Measurements from ENCODE around the gene BACH2. TPM values are rescaled to one million over a fixed set of nuclear protein-coding genes. Genes with fewer than 3 reads are reported as not detected.
A peak's percentile ranks its signal among the peaks of the same experiment; 100 is the strongest.

BACH2 gene
- total RNA-seq, 2 donors from 2014 or later: 0.52 to 1.2 TPM

GRCh38 chr6:89942601-89943000 lies 354.0 kb downstream of the BACH2 start:
- Histone ChIP-seq H3K27me3 (no peaks in the 10 kb centered on the region), H3K27ac (no peak overlapping the region), H3K4me3 (no peak overlapping the region), H3K9ac (ENCODE audit: low read depth in 2 of 2, low read length in 2 of 2) (no peak overlapping the region), H3K4me1 (no peaks in the 10 kb centered on the region), H3K9me3 (no peaks in the 10 kb centered on the region), H3K36me3 (no peaks in the 10 kb centered on the region)
- DNase-seq: no peak
- TF ChIP-seq CTCF (IDR thresholded peaks at IDR 0.05): no peak
- intact Hi-C loops (cut with DNase I): no loop called here

GRCh38 chr6:89941763-89942497 lies 354.7 kb downstream of the BACH2 start:
- Histone ChIP-seq H3K9ac (ENCODE audit: low read depth in 2 of 2, low read length in 2 of 2) (no peak overlapping the region), H3K9me3 (no peaks in the 10 kb centered on the region), H3K27me3 (no peaks in the 10 kb centered on the region), H3K27ac (no peak overlapping the region), H3K4me1 (no peaks in the 10 kb centered on the region), H3K4me3 (no peak overlapping the region), H3K36me3 (no peaks in the 10 kb centered on the region)
- intact Hi-C loops (cut with DNase I): loop anchor here (2.0 kb wide), 1 partner anchor 453 kb away; no protein-coding TSS in a partner anchor
- no peak for DNase-seq
- no peak for TF ChIP-seq CTCF (IDR thresholded peaks at IDR 0.05)

- DNase-seq: peak; percentile 36
- no peak overlapping the region for H3K27ac ChIP-seq
- H3K9ac ChIP-seq (ENCODE audit: low read depth in 2 of 2, low read length in 2 of 2): no peak overlapping the region
- no peak overlapping the region for H3K4me3 ChIP-seq
- intact Hi-C loops (cut with DNase I): loop anchor here (2.0 kb wide), 1 partner anchor 454 kb away; no protein-coding TSS in a partner anchor
- no peak for TF ChIP-seq CTCF (IDR thresholded peaks at IDR 0.05)
- no peaks in the 10 kb centered on the region for H3K36me3 ChIP-seq
- no peaks in the 10 kb centered on the region for H3K9me3 ChIP-seq
- H3K27me3 ChIP-seq: no peaks in the 10 kb centered on the region
- H3K4me1 ChIP-seq: no peaks in the 10 kb centered on the region
These were observed 355.4 kb downstream of the BACH2 start for GRCh38 chr6:89941031-89941762.

- TF ChIP-seq CTCF (IDR thresholded peaks at IDR 0.05): peak; percentile 61
- intact Hi-C loops (cut with DNase I): loop anchor here (2.0 kb wide), 1 partner anchor 454 kb away; no protein-coding TSS in a partner anchor
- Histone ChIP-seq H3K27me3 (no peaks in the 10 kb centered on the region), H3K4me3 (no peak overlapping the region), H3K9ac (ENCODE audit: low read depth in 2 of 2, low read length in 2 of 2) (no peak overlapping the region), H3K9me3 (no peaks in the 10 kb centered on the region), H3K36me3 (no peaks in the 10 kb centered on the region), H3K27ac (no peak overlapping the region), H3K4me1 (no peaks in the 10 kb centered on the region)
- DNase-seq: peak; percentile 70
These were observed 356.2 kb downstream of the BACH2 start for GRCh38 chr6:89940225-89941027.

- intact Hi-C loops (cut with DNase I): loop anchor here (2.0 kb wide), 1 partner anchor 540 kb away; no protein-coding TSS in a partner anchor
- no peak for DNase-seq
- no peaks in the 10 kb centered on the region for H3K4me1 ChIP-seq
- H3K9ac ChIP-seq (ENCODE audit: low read depth in 2 of 2, low read length in 2 of 2): no peak overlapping the region
- H3K27ac ChIP-seq: no peak overlapping the region
- no peak for TF ChIP-seq CTCF (IDR thresholded peaks at IDR 0.05)
- H3K9me3 ChIP-seq: no peaks in the 10 kb centered on the region
- H3K4me3 ChIP-seq: no peak overlapping the region
- H3K36me3 ChIP-seq: no peaks in the 10 kb centered on the region
- no peaks in the 10 kb centered on the region for H3K27me3 ChIP-seq
These were observed 357.5 kb downstream of the BACH2 start for GRCh38 chr6:89939144-89939543.
